Measurements from ENCODE around the gene UNC13D.

- no peak for TF ChIP-seq CTCF (IDR thresholded peaks at IDR 0.05)
- no peak for TF ChIP-seq POLR2AphosphoS5 (IDR thresholded peaks at IDR 0.05)
- TF ChIP-seq POLR2A (IDR thresholded peaks at IDR 0.05; ENCODE audit: low read depth) = no peak
- TF ChIP-seq EP300 (IDR thresholded peaks at IDR 0.05) = no peak
Observed at GRCh38 chr17:75888484-75888883, 44.3 kb upstream of the UNC13D start.

Measured in esophagus muscularis mucosa (tissue), 4 donors.